NB4 (cell line): ENCODE measurements around the gene KIFAP3.

Source experiments
- POLR2A ChIP-seq: IDR thresholded peaks from 2 replicates; pipeline ENCODE4 v1.6.1; 2011; ENCODE audit warnings: mild to moderate bottlenecking; ENCODE audit not compliant: insufficient read length; ENCODE audit errors: extremely low read depth
- TF ChIP-seq, protein P1 (sequence below): IDR thresholded peaks from one replicate; pipeline ENCODE4 v1.5.1; 2012; ENCODE audit warnings: low read depth, low read length
- TF ChIP-seq, protein P2 (sequence below): IDR thresholded peaks from 2 replicates; pipeline ENCODE4 v1.6.1; 2011; ENCODE audit warnings: low read depth, low read length

DNA sequence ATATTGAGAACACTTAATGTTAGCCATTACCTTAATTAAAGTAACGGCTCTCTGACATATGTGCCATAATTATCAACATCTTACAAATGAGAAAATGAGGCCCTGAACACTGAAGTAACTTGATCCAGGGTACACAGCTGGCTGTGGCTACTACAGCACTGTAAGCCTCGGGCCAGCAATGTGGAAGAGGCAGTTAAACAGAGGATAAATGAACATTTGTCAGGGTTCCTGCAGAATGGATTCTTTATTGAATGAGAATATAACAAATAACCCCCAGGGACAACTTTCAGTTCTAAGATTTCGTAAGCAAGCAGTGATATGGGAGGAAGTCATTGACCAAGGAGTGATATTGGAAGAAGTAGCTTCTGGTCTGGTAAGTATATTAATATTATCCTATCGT lies 110.3 kb downstream of the KIFAP3 start:
- TF ChIP-seq, protein P1, sequence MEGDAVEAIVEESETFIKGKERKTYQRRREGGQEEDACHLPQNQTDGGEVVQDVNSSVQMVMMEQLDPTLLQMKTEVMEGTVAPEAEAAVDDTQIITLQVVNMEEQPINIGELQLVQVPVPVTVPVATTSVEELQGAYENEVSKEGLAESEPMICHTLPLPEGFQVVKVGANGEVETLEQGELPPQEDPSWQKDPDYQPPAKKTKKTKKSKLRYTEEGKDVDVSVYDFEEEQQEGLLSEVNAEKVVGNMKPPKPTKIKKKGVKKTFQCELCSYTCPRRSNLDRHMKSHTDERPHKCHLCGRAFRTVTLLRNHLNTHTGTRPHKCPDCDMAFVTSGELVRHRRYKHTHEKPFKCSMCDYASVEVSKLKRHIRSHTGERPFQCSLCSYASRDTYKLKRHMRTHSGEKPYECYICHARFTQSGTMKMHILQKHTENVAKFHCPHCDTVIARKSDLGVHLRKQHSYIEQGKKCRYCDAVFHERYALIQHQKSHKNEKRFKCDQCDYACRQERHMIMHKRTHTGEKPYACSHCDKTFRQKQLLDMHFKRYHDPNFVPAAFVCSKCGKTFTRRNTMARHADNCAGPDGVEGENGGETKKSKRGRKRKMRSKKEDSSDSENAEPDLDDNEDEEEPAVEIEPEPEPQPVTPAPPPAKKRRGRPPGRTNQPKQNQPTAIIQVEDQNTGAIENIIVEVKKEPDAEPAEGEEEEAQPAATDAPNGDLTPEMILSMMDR: no peak
- no peak for TF ChIP-seq POLR2A
- TF ChIP-seq, protein P2, sequence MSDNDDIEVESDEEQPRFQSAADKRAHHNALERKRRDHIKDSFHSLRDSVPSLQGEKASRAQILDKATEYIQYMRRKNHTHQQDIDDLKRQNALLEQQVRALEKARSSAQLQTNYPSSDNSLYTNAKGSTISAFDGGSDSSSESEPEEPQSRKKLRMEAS: no peak
